H1 (cell line): ENCODE results near the gene PEAK1. TPM values are rescaled to one million over a fixed set of nuclear protein-coding genes. Genes with fewer than 3 reads are reported as not detected.

ENCODE experiments used
- BCL11A ChIP-seq, 2 experiments: IDR thresholded peaks; one replicate each; pipeline ENCODE4 v1.6.1; 2011; ENCODE audit warnings: low read depth in 2 of 2, low read length in 2 of 2, mild to moderate bottlenecking in 2 of 2
- BRCA1 ChIP-seq: IDR thresholded peaks from 2 replicates; pipeline ENCODE4 v1.6.1; 2012; ENCODE audit warnings: low read depth, low read length, improper control_type of control experiment
- CBX8 ChIP-seq: fragments of 300-800, 300-1000 bp; sonication (generic); IDR thresholded peaks from 2 replicates; pipeline ENCODE4 v1.7.1; 2016; ENCODE audit warnings: low read depth, low read length, borderline replicate concordance
- CTBP2 ChIP-seq: IDR thresholded peaks from 2 replicates; pipeline ENCODE4 v1.7.0; 2011; ENCODE audit warnings: borderline replicate concordance, mild to moderate bottlenecking, moderate library complexity, mixed read lengths, low read length; ENCODE audit not compliant: insufficient read depth, insufficient read length
- FOSL1 ChIP-seq: IDR thresholded peaks from 2 replicates; pipeline ENCODE4 v1.6.1; 2011; ENCODE audit warnings: mild to moderate bottlenecking, low read depth, low read length, moderate library complexity; ENCODE audit not compliant: insufficient read depth
- HDAC6 ChIP-seq: IDR thresholded peaks from one replicate; pipeline ENCODE4 v1.7.1; 2012; ENCODE audit warnings: low read depth, mild to moderate bottlenecking, inconsistent platforms, low read length, moderate library complexity
- JUN ChIP-seq: IDR thresholded peaks from 2 replicates; pipeline ENCODE4 v1.6.1; 2011; ENCODE audit warnings: low read depth, mild to moderate bottlenecking, improper control_type of control experiment, low read length
- JUND ChIP-seq: IDR thresholded peaks from 2 replicates; pipeline ENCODE4 v1.6.1; 2011; ENCODE audit warnings: mild to moderate bottlenecking, improper control_type of control experiment, low read length
- NRF1 ChIP-seq: IDR thresholded peaks from 2 replicates; pipeline ENCODE4 v1.6.1; 2011; ENCODE audit warnings: mild to moderate bottlenecking, low read depth, low read length, improper control_type of control experiment
- POU5F1 ChIP-seq: IDR thresholded peaks from 2 replicates; pipeline ENCODE4 v1.6.1; 2011; ENCODE audit warnings: low read depth, mild to moderate bottlenecking, low read length, moderate library complexity
- RAD21 ChIP-seq, 2 experiments: IDR thresholded peaks in 1 of 2; conservative IDR thresholded peaks in 1 of 2; 2 replicates each; pipeline ENCODE4 v1.6.1; 2011; ENCODE audit warnings: low read depth in 2 of 2, low read length in 2 of 2, improper control_type of control experiment in 1 of 2, inconsistent platforms in 1 of 2, mild to moderate bottlenecking in 1 of 2, moderate library complexity in 1 of 2
- RFX5 ChIP-seq: IDR thresholded peaks from 2 replicates; pipeline ENCODE4 v1.6.1; 2011; ENCODE audit warnings: low read depth, low read length, improper control_type of control experiment, borderline replicate concordance
- SAP30 ChIP-seq: fragments of 300-600 bp; sonication (generic); IDR thresholded peaks from 2 replicates; pipeline ENCODE4 v1.7.1; 2012; ENCODE audit warnings: low read length, moderate library complexity, mild to moderate bottlenecking, inconsistent platforms; ENCODE audit not compliant: insufficient read depth, insufficient replicate concordance
- SIN3A ChIP-seq, 2 experiments: IDR thresholded peaks in 1 of 2; conservative IDR thresholded peaks in 1 of 2; 2 replicates each; pipeline ENCODE4 v1.6.1; 2011 to 2012; ENCODE audit warnings: low read length in 2 of 2, improper control_type of control experiment in 1 of 2, low read depth in 1 of 2, mild to moderate bottlenecking in 1 of 2
- SIX5 ChIP-seq: IDR thresholded peaks from 2 replicates; pipeline ENCODE4 v1.6.1; 2011; ENCODE audit warnings: mild to moderate bottlenecking, low read depth, low read length
- SP1 ChIP-seq: IDR thresholded peaks from 2 replicates; pipeline ENCODE4 v1.6.1; 2011; ENCODE audit warnings: low read depth, low read length
- SP4 ChIP-seq: IDR thresholded peaks from 2 replicates; pipeline ENCODE4 v1.6.1; 2012; ENCODE audit warnings: low read length, inconsistent platforms
- TBP ChIP-seq: IDR thresholded peaks from 2 replicates; pipeline ENCODE4 v1.6.1; 2011; ENCODE audit warnings: low read depth, low read length, improper control_type of control experiment
- TCF12 ChIP-seq: IDR thresholded peaks from 2 replicates; pipeline ENCODE4 v1.6.1; 2011; ENCODE audit warnings: low read depth, mild to moderate bottlenecking, low read length
- TEAD4 ChIP-seq: IDR thresholded peaks from 2 replicates; pipeline ENCODE4 v1.6.1; 2012; ENCODE audit warnings: low read depth, low read length, inconsistent platforms, mixed read lengths
- USF2 ChIP-seq: IDR thresholded peaks from 2 replicates; pipeline ENCODE4 v1.6.1; 2011; ENCODE audit warnings: low read length, improper control_type of control experiment
- polyA plus RNA-seq, 7 experiments: library from polyadenylated mRNA; depleted of rRNA in 3 of 7; stranded (reverse) in 5 of 7; unstranded in 2 of 7; fragments of >200 nt in 5 of 7; fragments of 200-250 nt in 2 of 7; gene quantifications; 1 replicate in 5 of 7; 2 replicates in 1 of 7; 4 replicates in 1 of 7; pipeline versions ENCODE4 v1.2.1 to v1.2.3, GENCODE V29; 2011 to 2013; ENCODE audit warnings: missing spikeins in 2 of 7, mixed read lengths in 2 of 7
- total RNA-seq: library from RNA; stranded (reverse); fragmentation: NEBNext Ultra II Directional; extraction: Animal tissue kit (Norgen Biotek cat#: 25700); gene quantifications from 2 replicates; pipeline ENCODE4 v1.2.1, GENCODE V29; 2021

Gene PEAK1
- total and polyA plus RNA-seq, 2 of the 8 experiments (the other 6 are each of a cell fraction or from before 2014, with no cell fraction given) = 8.8 to 44.8 TPM

- TF ChIP-seq USF2 = no peak
- no peak for TF ChIP-seq POU5F1
- TF ChIP-seq NRF1 = no peak
- TF ChIP-seq RFX5 = no peak
- TF ChIP-seq JUN = no peak
- no peak for TF ChIP-seq BCL11A (IDR thresholded peaks at IDR 0.05; ENCODE audit: low read depth in 2 of 2, low read length in 2 of 2)
- no peak for TF ChIP-seq BRCA1
- TF ChIP-seq TBP = peak; percentile 44; the same call in 1 of the 2 replicates
- TF ChIP-seq HDAC6 = no peak
- no peak for TF ChIP-seq CBX8
- no peak for TF ChIP-seq JUND
- TF ChIP-seq SP1 = no peak
- peak; percentile 2; the same call in 1 of the 2 replicates for TF ChIP-seq TEAD4
- no peak for TF ChIP-seq CTBP2
- no peak for TF ChIP-seq RAD21 (IDR thresholded peaks at IDR 0.05 in 1 of 2, conservative IDR thresholded peaks at IDR 0.05 in 1 of 2; ENCODE audit: low read depth in 2 of 2, low read length in 2 of 2)
- peak; percentile 43; the same call in 1 of the 2 replicates for TF ChIP-seq SP4
- no peak for TF ChIP-seq FOSL1
- peak; percentile 47 to 80; a peak in 2 of 4 replicates for TF ChIP-seq SIN3A (conservative IDR thresholded peaks at IDR 0.05 in 1 of 2, IDR thresholded peaks at IDR 0.05 in 1 of 2; ENCODE audit: low read depth in 1 of 2, low read length in 2 of 2)
- peak; percentile 60 for TF ChIP-seq SAP30
- TF ChIP-seq SIX5 = peak; percentile 78
- TF ChIP-seq TCF12 = no peak
Observed at GRCh38 chr15:77420610-77421369, 886 bp upstream of the PEAK1 start, which contains the start of gene HMG20A (continued).
